Inferior parietal cortex (tissue), 1 donor: Measurements from ENCODE around the gene PRKAG2.

Experiments
- DNase-seq: peaks from one replicate; pipeline ENCODE4 v3.0.0-alpha.2; 2016; ENCODE audit errors: extremely low spot score

Gene PRKAG2

DNA sequence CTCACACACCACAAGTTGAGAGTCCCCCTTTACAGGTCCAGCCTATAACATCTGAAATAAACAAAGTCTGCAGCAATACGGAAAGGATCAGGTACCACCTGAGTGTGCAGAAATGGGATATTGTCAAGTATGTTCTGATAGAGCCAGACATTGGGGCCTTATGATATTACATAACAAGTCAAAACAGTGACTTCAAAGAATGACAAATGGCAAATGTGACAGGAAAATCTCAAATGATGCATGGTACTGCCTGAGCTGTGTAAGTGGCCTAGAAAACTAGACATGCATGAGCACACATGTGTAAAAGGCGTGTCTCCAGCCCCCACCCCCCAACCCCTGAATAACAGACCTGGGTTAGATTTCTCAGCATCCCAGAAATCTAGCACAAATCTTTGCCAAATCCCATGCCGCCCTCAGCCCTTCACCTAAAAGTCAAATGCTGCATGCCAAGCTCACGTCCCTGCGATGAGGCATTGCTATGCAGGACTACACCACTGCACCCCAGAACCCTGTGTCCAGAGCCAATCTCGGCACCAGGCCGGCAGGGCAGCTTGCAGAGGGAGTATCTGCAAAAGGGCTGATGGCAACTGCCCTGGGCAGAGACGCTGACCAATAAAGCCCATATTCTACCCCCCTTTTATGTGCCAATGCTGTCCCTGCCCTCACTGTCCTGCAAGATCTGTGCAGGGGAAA lies 58.8 kb downstream of the PRKAG2 start:
- DNase-seq, result no peak

DNA sequence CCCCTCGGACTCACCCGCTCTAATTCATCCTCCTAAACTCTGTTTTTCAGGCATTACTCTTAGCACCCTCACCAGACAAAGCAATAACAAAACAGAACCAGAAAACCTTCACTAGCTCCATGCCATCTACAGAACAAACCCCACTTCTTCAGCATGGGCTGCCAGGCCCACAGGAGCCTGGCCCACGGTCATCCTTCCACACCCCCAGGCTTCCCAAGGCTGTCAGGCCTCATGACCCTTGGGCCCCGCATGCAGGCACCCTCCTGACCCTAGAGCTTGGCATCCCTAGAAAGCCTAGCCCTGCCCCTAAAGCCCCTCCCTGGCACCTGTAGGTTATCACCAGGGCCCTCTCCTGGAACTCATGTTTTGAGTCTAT lies 59.6 kb downstream of the PRKAG2 start:
- DNase-seq, result no peak

DNA sequence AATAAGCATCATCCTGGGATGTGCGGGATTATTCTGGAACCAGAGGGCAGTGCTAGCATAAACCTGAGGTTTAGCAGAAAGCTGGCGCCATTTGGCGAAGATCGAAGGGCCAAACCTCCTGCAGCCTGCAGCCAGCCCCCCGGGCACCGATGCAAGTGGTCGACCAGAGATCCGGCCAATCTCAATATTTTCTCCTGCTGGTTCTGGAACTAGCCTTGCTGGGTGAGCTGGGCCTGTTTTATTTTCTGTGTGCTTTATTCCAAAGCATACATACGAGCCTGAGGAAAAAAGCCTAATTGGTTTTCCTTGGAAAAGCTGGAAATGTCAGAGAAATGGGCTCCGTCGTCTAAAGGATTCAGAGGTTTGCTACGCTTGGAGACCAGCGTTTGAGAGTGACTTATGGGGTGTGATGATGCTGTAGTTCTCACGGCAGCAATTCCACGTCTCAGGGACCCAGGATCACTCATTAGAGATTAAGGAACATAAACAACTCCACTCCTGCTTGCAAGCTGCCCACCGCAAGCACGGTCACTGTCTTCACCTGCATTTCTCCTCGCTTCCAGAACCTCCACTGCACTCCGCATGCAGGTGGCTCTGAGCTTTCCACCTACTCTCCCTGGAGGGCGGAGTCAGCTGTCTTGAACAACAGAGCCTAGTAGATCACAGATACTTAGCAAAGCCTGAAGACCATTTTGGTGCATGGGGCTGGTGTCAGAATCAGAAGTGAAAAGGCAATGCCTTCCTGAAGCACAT lies 60.2 kb downstream of the PRKAG2 start:
- no peak for DNase-seq

DNA sequence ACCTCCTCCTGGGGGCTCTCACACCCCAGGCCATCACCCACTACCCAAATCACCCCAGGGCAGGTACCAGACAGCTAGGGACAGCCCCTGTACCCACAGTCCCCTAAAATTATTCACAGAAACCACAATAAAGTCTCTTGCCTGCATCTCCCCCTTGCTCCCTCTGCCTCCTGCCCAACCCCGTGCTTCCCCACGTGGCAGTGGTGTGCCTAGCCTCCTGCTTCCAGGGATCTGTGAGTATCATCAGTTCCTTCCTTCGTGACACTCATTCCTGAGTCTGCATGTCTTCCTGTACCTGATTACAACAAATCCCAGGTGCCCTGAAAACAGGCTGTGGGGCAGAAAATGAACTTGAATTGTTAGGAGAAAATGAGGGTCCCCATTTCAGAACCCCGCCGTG lies 61.5 kb downstream of the PRKAG2 start:
- no peak for DNase-seq

DNA sequence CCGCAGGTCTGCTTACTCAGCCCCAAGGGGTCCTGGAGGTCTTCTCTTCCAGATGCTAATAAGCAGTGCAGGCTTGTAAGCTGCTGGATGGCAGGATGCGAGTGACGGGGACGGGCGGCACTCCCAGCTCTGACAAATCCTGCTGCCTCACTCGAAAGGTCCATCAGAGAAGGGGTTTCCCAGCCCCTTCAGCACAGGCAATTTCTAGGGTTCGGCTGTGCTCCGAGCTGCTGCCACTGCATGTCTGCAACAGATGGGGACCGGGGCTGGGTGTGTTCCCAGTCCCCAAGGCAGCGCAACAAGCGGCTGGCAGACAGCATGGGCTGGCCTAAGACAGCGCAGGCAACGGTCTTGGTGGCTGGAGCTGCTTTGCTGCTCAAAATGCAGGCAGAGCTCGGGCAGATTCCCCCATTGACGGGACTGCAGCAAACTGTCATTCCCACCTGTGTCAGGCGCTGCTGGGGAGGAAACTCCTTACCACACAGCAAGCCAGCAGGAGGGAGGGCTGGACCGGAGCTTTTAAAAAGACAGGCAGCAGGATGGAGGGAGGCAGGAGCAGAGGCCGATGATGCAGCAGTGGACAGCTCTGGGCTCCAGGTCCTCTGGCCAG lies 62.4 kb downstream of the PRKAG2 start:
- no peak for DNase-seq

DNA sequence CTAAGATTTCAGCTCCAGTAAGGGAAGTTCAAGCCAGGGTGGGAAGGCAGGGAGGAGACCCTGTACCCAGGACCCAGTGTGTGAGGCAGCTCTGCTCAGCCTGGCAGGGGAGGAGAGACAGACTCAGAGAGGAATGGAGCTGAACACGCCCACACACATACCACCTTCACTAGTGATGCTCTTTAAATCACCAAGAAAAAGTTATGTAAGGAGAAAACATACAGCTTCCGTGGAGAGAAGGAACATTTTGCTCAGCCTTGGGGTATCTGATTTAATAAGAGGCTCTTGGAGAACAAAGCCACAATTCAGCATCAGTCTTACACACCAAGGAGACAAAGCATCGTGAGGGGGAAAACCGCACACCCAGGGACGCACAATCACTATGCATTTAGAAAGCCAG lies 62.9 kb downstream of the PRKAG2 start:
- DNase-seq, result peak; percentile 67

DNA sequence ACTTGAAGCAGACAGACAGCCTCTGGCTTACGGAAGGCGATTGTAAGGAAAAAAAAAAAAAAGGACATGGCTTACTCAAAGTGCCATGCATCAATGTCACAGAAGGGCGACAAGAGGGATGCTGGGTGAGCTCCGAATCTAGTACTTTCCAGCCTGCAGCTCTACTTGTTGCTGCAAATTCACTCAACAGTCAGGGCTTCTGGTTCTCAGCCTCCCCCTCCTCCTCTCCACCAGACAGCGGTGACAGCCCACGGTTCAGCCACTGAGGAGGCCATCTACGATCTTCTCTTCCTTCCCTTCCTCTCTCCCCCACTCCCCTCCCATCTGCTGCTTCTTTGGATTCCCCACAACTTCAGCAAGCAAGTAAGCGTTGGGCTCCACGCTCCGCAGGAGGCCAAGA lies 63.5 kb downstream of the PRKAG2 start:
- DNase-seq, result no peak

DNA sequence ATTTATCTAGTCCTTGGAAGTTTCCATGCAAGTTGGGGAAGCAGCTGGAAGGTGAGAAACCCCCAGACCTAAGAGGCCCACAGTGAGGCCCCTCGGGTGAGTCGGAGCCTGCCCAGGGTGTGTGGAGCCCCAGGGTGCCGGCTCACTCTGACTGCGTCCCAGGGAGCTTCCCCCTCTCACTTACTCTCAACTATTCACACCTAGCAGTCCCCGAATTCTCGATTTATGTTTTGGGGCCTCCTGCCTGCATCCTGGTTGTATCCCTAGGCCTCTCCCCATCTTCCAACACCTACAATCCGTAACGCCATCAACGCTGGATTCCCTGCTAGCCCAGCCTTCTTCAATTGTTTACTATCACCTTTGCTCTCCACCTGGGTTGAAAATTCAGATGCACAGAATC lies 63.9 kb downstream of the PRKAG2 start:
- no peak for DNase-seq

DNA sequence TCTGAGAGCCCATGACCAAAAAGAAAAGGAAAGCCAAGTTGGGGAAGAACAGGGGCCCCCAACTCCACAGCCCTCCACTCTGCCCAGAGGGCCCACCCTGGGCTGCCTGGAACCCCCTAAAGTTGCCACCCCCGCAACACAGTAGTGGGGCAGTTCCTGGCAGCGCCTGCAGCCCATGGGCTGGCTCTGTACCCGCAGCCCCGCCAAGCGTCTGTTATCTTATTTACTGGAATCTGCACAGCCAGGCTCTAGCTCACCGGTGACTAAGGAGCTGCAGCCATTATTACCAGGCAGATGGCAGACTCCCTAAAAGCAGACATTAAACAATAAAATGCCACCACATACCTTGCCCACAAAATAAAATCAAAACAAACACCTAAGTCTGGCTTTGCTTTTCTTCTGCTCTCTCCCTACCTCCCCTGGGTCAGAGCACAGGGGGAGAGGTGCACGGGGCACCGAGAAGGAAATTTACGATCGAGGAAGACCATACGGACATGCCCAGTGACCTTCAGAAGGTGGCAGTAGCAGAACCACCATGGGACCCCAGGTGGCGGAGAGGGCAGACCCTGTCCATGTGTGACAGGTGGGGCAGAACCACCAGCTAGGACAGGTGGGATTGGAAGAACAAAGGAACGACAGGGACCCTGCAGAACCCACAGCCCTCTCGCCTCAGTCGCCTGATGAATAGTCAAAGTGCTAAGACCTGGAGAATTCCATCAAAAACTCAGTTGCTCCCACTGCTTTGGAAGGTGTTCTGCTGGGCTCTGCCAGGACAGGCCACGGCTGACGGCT lies 66.3 kb downstream of the PRKAG2 start:
- no peak for DNase-seq

DNA sequence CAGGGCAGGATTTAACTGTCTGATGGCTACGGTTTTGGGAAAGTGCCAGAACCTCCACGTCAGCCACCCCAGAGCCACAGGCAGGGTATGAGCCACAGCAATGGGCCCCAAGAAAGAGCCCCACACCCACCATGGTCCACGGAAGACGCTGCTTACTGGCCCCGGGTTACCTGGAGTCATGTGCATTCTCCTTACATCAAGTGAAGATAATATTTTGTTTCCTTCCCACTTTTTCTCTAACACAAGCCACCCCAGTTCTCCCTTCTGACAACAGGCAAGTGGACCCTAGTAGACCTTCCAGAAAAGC lies 67.1 kb downstream of the PRKAG2 start:
- DNase-seq, result no peak

DNA sequence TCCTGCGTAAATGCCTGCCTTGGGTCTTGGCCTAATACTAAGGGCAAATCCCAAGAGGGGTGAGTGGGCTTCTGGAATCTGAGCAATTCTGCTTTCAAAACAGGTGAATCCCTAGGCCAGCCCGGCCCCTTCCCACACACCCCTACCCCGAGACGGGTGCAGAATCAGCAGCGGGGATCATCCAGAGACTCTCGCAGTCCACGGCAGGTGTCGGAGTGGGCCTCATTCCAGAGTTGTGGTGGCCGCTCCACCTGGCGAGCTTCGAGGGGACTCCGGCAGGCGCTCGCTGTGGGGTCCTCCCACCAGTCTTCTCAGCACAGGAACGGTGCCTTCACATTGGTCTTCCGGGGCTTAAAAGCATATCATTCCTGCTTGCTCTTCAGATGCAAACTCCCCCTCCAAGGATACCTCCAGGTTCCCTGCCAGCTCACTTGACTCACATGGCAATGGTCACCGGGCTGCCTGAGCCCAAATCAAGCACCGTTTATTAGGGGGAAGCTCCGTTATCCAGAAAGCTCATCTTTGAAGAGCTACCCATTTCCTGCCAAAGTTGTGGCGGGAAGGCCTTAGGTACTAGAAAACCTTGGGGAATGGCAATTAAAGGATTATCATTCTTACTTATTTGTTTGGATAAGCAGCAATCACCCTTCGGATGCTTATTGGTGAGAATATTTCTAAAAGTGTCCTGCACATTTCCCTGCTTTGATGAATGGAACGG lies 67.6 kb downstream of the PRKAG2 start:
- DNase-seq, result no peak

DNA sequence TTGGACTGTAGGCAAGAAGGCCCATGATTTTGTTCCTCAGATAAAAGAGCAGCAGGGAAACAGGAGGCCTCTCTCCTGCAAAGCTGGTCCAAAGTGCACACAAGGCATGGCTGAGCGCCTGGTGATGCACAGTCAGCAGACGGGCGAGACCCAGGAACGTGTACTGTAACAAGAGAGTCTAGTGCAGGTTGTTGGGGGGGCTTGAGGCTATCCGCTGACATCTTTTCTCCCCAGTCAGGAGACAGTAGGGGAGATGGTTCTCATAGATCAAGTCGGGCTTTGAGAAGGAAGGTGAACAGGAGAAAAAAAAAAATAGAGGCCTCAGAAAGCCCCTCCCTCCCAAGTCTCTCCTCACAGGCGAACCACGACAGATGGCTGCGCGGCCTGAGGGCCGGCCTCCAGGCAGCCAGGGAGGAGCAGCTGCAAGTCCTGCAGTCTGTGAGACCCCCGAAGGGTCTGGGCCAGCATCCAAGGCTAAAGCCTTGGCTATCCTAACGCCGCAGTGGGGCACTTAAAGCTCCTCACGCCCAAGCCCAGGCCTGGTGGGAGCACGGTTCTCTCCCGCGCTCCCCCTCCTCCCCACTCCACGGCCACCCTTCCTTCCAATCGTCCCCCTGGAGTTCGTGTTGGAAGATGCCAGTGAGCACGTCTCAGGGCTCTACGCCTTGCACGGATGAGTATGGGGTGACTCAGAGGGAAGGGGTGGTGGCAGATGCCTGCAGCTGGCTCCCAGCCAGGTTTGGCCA lies 68.3 kb downstream of the PRKAG2 start:
- DNase-seq, result no peak

DNA sequence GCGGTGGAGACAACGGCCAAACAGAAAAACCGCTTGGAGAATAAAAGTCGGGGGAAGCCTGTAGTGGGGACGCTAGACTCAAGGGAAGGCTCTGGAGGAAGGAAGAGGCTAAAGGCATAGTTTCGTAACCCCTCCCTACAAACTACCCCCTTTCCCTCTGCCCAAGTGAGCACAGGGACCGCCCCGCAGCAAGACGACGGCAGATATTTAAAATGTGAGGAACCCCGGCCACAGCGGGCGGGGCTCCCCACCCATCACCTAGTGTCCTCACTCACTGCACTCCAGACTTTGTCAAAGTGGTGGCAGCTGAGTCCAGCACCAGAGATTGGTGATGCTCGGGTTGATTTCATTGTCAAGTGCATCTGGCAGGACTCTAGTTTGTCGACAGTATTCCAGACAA lies 69.1 kb downstream of the PRKAG2 start:
- no peak for DNase-seq

DNA sequence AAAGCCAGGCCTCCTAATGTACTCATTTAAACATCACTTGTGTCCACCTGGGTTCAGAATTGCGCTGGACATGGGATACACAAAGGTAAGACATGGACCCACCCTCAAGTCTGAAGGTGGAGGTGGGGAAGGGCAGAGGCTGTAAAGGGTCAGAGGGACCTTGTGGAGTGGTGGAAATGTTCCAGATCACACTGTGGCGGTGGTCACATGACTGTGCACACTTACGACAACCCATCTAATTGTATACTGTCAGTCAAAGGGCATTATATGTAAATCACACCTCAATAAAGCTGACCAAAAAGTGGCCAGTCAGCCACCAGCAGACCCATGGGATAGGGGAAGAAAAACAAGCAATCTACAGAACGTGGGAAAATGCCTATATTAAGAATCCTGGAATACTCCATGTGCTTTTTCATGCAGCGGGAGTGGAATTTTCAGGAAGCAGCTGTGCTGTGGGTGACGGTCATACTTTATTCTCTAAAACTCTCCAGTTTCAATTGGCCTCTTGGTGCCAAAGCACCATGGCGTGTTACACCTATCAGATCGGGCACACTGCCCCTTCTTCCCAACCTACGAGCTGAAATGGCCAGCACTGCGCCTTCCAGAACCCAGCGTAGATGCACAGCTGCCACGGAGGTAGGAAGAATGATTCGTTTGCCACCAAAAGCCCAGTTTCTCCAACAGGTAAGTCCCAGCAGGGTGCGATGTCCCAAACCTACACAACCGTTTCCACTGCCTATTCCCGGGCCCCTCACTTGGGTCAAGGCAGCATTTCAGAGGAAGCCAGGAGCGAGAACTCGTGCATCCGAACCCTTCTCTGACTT lies 69.8 kb downstream of the PRKAG2 start:
- DNase-seq, result no peak

DNA sequence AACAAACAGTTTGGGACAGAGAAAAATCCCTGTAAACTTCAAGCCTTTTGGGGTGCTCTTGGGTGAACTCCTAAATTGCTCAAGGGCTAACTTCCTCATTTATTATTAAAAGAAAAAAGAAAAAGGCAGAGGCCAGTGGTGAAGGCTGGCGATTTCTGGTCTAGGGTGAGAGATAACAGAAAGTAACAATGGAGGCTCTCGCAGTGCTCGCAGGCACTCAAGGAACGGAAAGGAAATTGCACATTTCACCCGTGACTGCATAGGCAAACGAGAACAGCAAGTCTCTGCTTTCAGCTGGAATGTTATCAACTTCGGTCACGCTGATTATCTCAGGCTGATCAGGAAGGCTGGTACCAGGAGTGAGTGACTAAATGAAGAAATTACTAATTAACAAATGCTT lies 70.7 kb downstream of the PRKAG2 start:
- DNase-seq, result no peak

DNA sequence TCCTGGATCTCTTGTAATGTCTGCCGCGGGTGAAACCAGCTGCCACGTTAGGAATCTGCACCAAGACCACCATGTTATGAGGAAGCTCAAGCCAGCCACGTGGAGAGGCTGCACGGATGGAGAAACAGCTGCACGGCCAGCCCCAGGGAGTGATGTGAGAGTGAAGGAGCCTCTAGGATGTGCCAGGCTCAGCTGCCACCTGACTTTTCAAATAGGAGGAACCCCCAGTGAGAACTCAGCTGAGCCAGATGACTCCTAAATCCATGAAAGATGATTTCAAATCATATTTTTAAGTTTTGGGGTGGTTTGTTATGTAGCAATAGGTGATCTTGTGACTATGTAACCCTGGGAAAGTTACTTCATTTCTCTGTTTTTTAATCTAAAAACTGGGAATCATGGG lies 71.7 kb downstream of the PRKAG2 start:
- no peak for DNase-seq

DNA sequence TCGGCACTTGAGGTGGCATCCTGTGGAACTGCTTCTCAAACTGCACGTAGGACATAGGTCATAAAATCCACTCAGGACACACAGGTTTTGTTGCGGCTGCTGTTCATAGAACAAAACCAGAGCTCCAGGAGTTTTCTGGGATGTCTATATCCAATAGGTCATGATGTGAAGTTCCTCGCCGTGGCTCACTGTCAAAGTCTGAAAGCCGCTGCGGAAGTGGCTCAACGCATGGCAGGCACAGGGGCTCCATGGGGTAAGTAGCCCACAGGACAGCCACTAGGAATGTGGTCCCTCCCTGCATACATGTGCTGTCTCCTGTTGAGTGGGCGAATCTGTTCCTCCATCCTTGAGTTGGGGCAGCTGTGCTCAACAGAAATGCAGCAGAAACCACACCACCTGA lies 72.2 kb downstream of the PRKAG2 start:
- DNase-seq, result no peak

DNA sequence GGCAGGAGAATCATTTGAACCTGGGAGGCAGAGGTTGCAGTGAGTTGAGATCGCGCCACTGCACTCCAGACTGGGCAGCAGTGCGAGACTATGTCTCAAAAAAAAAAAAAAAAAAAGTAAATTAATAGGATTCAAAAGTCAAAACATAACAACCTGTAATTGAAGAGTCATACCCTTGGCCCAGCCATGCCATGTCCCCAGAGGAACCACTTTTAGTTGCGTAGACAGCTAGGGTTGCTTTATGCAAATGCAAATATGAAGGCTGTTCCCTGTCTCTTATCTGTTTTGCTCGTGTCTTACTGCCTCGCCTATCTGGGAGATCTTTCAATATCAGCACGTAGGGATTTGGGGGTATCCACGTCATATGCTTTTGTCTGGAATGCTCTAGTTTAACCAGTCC lies 73.1 kb downstream of the PRKAG2 start:
- no peak for DNase-seq

DNA sequence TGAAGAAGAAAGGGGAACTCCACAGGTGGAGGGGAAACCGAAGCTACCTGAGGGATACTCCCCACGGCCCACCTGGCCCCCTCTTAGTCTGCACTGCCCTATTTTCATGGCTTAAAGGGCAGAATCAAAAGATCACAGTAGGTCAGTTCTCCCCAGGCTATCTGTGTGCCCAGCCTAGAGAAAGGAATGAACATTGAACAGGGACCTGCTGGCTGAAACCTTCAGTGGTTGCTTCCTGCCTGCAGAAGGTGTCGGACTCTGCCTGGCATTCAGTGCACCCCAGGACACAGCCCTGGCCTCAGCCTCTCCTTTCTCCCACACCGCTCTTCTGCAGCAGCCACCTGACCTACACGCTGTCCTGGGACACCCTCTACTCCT lies 74.5 kb downstream of the PRKAG2 start:
- DNase-seq, result no peak

DNA sequence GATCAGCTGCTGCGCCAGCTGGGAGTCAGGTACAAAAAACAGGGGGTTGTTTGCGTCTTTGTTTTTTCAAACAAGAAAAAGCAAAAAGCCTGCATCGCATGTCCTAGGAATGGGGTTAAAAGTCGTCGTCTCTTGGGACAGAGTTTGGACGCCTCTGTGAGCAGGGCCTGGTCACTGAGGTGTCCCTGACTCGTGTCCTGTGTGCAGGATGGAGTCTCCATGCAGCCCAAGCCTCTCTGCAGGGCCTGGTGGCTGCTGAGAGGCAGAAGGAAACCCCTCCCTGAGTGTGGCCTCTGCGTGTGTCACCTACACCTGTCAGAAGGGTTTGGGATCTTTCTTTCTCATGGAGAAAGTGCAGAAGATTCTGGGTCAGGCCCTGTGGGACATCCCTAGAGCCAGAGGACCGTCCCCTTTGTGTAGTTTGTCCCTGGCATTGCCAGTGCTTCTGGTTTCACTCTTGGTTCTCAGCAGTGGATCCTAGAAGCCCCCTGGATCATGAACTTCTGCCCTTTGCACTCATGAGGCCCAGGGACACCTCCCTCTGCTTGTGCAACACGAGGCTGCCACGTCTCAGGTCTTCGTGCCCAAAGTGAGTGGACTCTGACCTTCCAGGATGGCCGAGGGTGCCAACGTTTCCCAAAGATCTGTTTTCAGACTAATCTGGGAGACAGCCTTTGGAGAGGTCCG lies 75.0 kb downstream of the PRKAG2 start:
- DNase-seq, result no peak
